ENCODE measurements around the gene CEP131.

GRCh38 chr17:81242421-81243332 lies 19.9 kb upstream of the CEP131 start:
- TF ChIP-seq CTCF (conservative IDR thresholded peaks at IDR 0.05; ENCODE audit: low read depth, low read length) (no peak), MXI1 (IDR thresholded peaks at IDR 0.05; ENCODE audit: borderline replicate concordance, low read depth, low read length) (no peak), MAZ (IDR thresholded peaks at IDR 0.05; ENCODE audit: borderline replicate concordance, low read depth, low read length) (no peak), POLR2A (IDR thresholded peaks at IDR 0.05; ENCODE audit: low read depth, low read length) (no peak), MAFK (IDR thresholded peaks at IDR 0.05; ENCODE audit: low read depth, low read length) (no peak), CEBPB (IDR thresholded peaks at IDR 0.05; ENCODE audit: low read depth, low read length) (no peak), RAD21 (IDR thresholded peaks at IDR 0.05; ENCODE audit: low read length) (no peak), SMC3 (IDR thresholded peaks at IDR 0.05; ENCODE audit: low read depth, low read length) (no peak)

Data from IMR-90 (cell line).